ENCODE results near the gene DCDC2. TPM values are rescaled to one million over a fixed set of nuclear protein-coding genes. Genes with fewer than 3 reads are reported as not detected.

Gene DCDC2
- total RNA-seq, 1 donor from 2014 or later = 4.5 TPM

DNA sequence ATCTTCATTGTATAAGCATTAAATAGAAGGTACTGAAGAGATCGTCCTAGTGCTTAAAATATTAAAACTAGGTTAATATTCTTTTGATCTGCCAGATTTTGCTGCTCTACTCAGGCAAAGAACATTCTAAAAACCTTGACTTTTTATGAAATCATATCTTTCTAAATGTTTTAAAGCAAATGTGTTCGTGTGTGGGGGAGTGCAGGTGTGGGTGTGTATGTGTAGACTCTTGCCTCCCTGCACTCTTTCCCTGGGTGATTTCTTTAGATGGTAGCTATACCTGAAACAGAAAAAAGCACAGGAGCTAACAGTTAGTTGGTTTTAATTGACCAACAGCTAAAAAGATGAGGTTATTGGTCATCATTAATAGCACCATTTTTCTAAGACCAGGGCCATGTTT lies 226.1 kb downstream of the DCDC2 start:
- H3K4me3 ChIP-seq (ENCODE audit: insufficient read depth, low read depth, low read length) = no peak overlapping the region
- no peak for FAIRE-seq
- peaks cover 5% of the 10 kb centered on the region for H3K27me3 Mint-ChIP-seq (ENCODE audit: low read depth, unreplicated experiment)
- no peaks in the 10 kb centered on the region for H3K36me3 ChIP-seq (ENCODE audit: insufficient read depth, low read length)
- DNase-seq (ENCODE audit: low read depth) = no peak
- H3K27ac Mint-ChIP-seq (ENCODE audit: unreplicated experiment) = no peak overlapping the region
- peaks cover 3% of the 10 kb centered on the region for H3K27me3 ChIP-seq (ENCODE audit: insufficient read depth, low read length)
- TF ChIP-seq EZH2 (IDR thresholded peaks at IDR 0.05; ENCODE audit: insufficient read depth, low read length) (no peak), CTCF (IDR thresholded peaks at IDR 0.05; ENCODE audit: insufficient read depth, low read depth, low read length) (no peak)
- H3K4me3 Mint-ChIP-seq (ENCODE audit: unreplicated experiment) = no peak overlapping the region
- no peaks in the 10 kb centered on the region for H3K4me1 ChIP-seq (ENCODE audit: insufficient read depth, low read length)
- H3K79me2 ChIP-seq (ENCODE audit: insufficient read depth, low read length) = no peaks in the 10 kb centered on the region
- no peak overlapping the region for H2AFZ ChIP-seq (ENCODE audit: low read depth, low read length)
- no peaks in the 10 kb centered on the region for H3K9me3 ChIP-seq (ENCODE audit: insufficient read depth, low read depth, low read length)
- H3K36me3 Mint-ChIP-seq (ENCODE audit: low read depth, unreplicated experiment) = no peaks in the 10 kb centered on the region
- H3K27ac ChIP-seq (ENCODE audit: low read depth, low read length) = no peak overlapping the region
- H4K20me1 ChIP-seq (ENCODE audit: insufficient read depth, low read length) = no peaks in the 10 kb centered on the region
- H3K9ac ChIP-seq (ENCODE audit: low read length) = no peak overlapping the region
- H3K9me3 Mint-ChIP-seq (ENCODE audit: unreplicated experiment) = no peaks in the 10 kb centered on the region
- H3K4me1 Mint-ChIP-seq (ENCODE audit: low read depth, unreplicated experiment) = peaks cover 2% of the 10 kb centered on the region
- H3K4me2 ChIP-seq (ENCODE audit: low read length) = no peak overlapping the region

DNA sequence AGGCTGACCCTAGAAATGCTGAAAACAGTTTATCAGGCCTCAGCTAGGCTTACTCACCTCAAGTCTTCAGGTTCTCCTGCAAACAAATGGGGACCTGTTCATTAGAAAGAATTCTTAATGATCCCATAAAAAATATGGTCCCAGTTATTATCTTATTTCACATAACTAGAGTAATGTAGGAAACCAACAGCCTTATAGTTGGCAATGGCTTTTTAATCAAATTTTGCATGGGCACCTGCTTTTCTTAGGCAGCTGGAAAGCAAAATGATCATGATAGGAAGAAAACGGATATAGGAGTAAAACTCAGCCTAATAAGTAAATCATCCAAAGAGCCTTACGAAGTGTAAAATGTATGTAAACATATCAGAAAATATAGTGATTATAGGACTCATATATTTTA lies 230.5 kb downstream of the DCDC2 start:
- no peak overlapping the region for H3K4me2 ChIP-seq (ENCODE audit: low read length)
- H3K36me3 ChIP-seq (ENCODE audit: insufficient read depth, low read length) = no peaks in the 10 kb centered on the region
- no peak overlapping the region for H2AFZ ChIP-seq (ENCODE audit: low read depth, low read length)
- no peaks in the 10 kb centered on the region for H3K9me3 ChIP-seq (ENCODE audit: insufficient read depth, low read depth, low read length)
- H3K36me3 Mint-ChIP-seq (ENCODE audit: low read depth, unreplicated experiment) = no peaks in the 10 kb centered on the region
- no peak overlapping the region for H3K27ac ChIP-seq (ENCODE audit: low read depth, low read length)
- H3K79me2 ChIP-seq (ENCODE audit: insufficient read depth, low read length) = no peaks in the 10 kb centered on the region
- H3K4me1 ChIP-seq (ENCODE audit: insufficient read depth, low read length) = peaks cover 6% of the 10 kb centered on the region
- H3K27me3 Mint-ChIP-seq (ENCODE audit: low read depth, unreplicated experiment) = no peaks in the 10 kb centered on the region
- DNase-seq (ENCODE audit: low read depth) (no peak), FAIRE-seq (no peak)
- H3K27me3 ChIP-seq (ENCODE audit: insufficient read depth, low read length) = peaks cover 7% of the 10 kb centered on the region
- H3K4me3 Mint-ChIP-seq (ENCODE audit: unreplicated experiment) = no peak overlapping the region
- no peaks in the 10 kb centered on the region for H3K9me3 Mint-ChIP-seq (ENCODE audit: unreplicated experiment)
- H3K4me1 Mint-ChIP-seq (ENCODE audit: low read depth, unreplicated experiment) = peaks cover 4% of the 10 kb centered on the region
- no peak overlapping the region for H3K4me3 ChIP-seq (ENCODE audit: insufficient read depth, low read depth, low read length)
- H4K20me1 ChIP-seq (ENCODE audit: insufficient read depth, low read length) = no peaks in the 10 kb centered on the region
- no peak for TF ChIP-seq EZH2 (IDR thresholded peaks at IDR 0.05; ENCODE audit: insufficient read depth, low read length)
- TF ChIP-seq CTCF (IDR thresholded peaks at IDR 0.05; ENCODE audit: insufficient read depth, low read depth, low read length) = no peak
- no peak overlapping the region for H3K27ac Mint-ChIP-seq (ENCODE audit: unreplicated experiment)
- H3K9ac ChIP-seq (ENCODE audit: low read length) = no peak overlapping the region

GRCh38 chr6:24126586-24127192 lies 231.2 kb downstream of the DCDC2 start:
- H3K4me2 ChIP-seq (ENCODE audit: low read length) = peak overlapping the region; percentile 84
- peaks cover 7% of the 10 kb centered on the region for H3K27me3 ChIP-seq (ENCODE audit: insufficient read depth, low read length)
- DNase-seq (ENCODE audit: low read depth) (peak; percentile 38), FAIRE-seq (no peak)
- Mint-ChIP-seq H3K4me3 (ENCODE audit: unreplicated experiment) (peak overlapping the region; percentile 85), H3K27me3 (ENCODE audit: low read depth, unreplicated experiment) (no peaks in the 10 kb centered on the region), H3K36me3 (ENCODE audit: low read depth, unreplicated experiment) (no peaks in the 10 kb centered on the region), H3K4me1 (ENCODE audit: low read depth, unreplicated experiment) (peaks cover 4% of the 10 kb centered on the region), H3K27ac (ENCODE audit: unreplicated experiment) (no peak overlapping the region), H3K9me3 (ENCODE audit: unreplicated experiment) (no peaks in the 10 kb centered on the region)
- H3K4me3 ChIP-seq (ENCODE audit: insufficient read depth, low read depth, low read length) = peak overlapping the region; percentile 48
- no peak overlapping the region for H3K27ac ChIP-seq (ENCODE audit: low read depth, low read length)
- no peak overlapping the region for H3K9ac ChIP-seq (ENCODE audit: low read length)
- no peaks in the 10 kb centered on the region for H3K79me2 ChIP-seq (ENCODE audit: insufficient read depth, low read length)
- H4K20me1 ChIP-seq (ENCODE audit: insufficient read depth, low read length) = no peaks in the 10 kb centered on the region
- H3K9me3 ChIP-seq (ENCODE audit: insufficient read depth, low read depth, low read length) = no peaks in the 10 kb centered on the region
- no peaks in the 10 kb centered on the region for H3K36me3 ChIP-seq (ENCODE audit: insufficient read depth, low read length)
- H2AFZ ChIP-seq (ENCODE audit: low read depth, low read length) = no peak overlapping the region
- TF ChIP-seq CTCF (IDR thresholded peaks at IDR 0.05; ENCODE audit: insufficient read depth, low read depth, low read length) (no peak), EZH2 (IDR thresholded peaks at IDR 0.05; ENCODE audit: insufficient read depth, low read length) (no peak)
- H3K4me1 ChIP-seq (ENCODE audit: insufficient read depth, low read length) = peaks cover 6% of the 10 kb centered on the region
